AG10803 (cell line): ENCODE measurements around the gene C10orf53.

ENCODE experiments used
- DNase-seq: peaks from one replicate; pipeline ENCODE4 v3.0.0; 2010; ENCODE audit warnings: low read depth
- H3K4me3 ChIP-seq: 2 replicates; pipeline ENCODE4 v1.5.1; 2011; ENCODE audit warnings: mild to moderate bottlenecking, low read length, control low read depth
- TF ChIP-seq, protein P1 (sequence below): conservative IDR thresholded peaks from 2 replicates; pipeline ENCODE4 v1.5.1; 2011; ENCODE audit warnings: mild to moderate bottlenecking, low read length, control low read depth, inconsistent platforms

C10orf53 gene

DNA sequence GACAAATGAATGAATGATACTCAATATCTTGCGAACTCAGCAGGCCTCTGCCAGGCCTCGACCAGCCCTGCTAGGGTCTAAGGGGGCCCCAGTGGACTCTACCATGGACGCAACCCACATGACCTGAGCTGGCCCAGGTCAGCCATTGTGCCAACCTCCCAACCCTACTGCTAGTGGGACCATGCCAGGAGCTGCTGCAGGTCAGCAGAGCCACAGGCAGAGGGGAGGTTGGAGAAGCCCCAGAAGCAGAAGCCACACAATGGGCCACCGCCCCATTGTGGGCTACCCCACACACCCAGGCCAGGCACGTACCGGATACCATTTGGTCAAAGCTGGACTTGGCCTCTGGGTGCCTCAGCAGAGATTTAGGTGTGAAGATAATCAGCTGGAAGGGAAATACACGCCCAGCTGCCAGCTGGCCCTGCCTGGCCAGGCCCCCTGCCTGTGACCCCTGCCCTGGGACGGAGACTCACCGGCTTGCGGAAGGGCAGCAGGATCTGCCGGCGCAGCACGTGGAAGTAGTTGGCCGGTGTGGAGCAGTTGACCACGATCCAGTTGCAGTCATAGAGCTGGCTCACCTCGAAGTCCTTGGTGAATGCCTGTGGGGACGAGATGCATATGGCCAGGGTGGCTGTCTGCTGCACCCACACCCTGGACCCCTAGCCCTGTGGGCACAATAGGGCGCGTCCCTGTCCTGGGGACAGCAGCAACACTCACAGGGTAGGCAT, 58.2 kb downstream of the C10orf53 start:
- no peak for DNase-seq
- TF ChIP-seq, protein P1, sequence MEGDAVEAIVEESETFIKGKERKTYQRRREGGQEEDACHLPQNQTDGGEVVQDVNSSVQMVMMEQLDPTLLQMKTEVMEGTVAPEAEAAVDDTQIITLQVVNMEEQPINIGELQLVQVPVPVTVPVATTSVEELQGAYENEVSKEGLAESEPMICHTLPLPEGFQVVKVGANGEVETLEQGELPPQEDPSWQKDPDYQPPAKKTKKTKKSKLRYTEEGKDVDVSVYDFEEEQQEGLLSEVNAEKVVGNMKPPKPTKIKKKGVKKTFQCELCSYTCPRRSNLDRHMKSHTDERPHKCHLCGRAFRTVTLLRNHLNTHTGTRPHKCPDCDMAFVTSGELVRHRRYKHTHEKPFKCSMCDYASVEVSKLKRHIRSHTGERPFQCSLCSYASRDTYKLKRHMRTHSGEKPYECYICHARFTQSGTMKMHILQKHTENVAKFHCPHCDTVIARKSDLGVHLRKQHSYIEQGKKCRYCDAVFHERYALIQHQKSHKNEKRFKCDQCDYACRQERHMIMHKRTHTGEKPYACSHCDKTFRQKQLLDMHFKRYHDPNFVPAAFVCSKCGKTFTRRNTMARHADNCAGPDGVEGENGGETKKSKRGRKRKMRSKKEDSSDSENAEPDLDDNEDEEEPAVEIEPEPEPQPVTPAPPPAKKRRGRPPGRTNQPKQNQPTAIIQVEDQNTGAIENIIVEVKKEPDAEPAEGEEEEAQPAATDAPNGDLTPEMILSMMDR: no peak
- no peak overlapping the region for H3K4me3 ChIP-seq

DNA sequence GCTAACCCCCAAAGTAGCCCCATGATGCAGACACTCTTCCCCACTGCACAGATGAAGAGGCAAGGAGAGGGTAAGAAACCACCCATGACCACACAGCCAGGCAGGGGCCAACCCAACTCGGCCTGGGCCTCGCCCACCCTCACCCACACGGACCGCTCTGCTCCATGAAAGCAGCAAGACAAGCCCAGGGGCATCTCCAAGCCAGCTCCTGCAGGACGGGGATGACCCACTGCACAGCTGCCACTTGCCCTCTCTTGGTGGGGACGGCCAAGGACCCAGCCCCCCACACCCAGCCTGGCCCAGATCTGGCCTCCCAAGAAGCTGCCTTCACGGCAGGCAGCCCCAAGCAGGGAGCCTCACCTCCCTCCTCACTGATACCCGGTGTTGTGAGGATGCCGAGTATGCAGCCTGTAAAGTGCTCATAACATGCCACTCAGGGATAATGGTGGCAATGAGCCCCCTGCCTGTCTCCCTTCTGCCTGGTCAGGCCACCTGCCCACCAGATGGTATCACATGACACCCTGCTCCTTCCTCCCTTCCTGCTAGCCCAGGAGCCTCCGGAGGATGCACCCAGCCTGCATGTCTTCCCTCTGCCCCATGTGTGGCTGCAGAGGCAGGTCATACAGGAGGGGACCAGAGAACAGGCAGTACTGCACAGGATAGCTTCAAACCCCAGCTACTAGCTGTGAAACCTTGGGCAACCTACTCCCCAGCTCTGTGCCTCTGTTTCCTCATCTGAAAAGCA, 59.3 kb downstream of the C10orf53 start:
- TF ChIP-seq, protein P1: no peak
- DNase-seq: no peak
- no peak overlapping the region for H3K4me3 ChIP-seq

DNA sequence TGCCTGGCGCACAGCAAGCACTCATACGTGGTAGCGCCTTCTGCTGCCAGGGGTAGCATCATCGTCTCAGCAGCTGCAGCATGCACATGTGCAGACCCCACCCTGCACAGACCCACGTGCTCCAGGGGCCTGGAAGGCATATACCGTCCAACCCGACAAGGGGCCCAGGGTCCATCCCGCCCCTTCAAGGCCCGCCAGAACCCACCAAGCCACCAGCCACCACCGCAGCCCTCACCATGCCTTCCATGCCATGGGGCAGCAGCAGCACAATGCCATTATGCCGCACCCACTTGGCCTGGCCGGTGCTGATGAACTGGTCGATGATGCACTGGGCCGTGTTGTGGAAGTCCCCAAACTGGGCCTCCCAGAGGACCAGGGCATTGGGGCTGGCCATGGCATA, 60.0 kb downstream of the C10orf53 start:
- no peak for DNase-seq
- TF ChIP-seq, protein P1: no peak
- no peak overlapping the region for H3K4me3 ChIP-seq

DNA sequence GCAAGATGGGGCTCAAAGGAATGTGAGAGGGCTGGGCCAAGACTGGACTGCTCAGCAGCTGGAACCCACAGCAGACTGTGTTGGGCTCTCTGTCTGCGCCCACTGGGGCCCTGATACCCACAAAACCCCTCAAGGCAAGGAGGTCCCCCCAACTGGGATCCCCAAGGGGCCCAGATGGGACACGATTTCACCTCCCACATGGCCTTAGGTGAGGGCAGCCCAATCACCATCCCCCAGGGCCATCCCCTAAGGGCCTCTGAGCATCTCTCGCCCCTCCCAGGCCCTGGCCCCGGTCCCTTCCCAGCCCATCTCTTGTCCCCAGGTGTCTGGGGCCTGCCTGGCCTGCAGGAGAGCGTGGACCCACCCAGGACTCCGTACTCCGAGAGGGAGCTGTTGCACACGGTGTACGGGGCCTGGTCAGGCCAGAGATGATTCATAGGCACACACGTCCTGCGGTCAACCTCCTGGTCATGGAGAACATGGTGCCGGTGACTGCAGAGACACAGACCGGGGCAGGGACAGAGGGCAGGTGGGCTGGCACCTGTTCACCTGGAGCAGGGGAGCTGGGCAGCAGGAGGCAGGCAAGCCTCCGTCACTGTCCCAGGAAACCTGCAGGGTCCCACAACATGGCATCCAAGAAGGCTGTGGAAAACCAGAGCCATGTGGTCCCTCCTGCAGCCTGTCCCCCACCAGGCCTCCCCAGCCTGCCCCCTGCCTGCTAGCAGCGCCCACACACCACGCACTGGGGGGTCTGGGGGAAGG, 61.1 kb downstream of the C10orf53 start:
- H3K4me3 ChIP-seq: no peak overlapping the region
- TF ChIP-seq, protein P1: no peak
- no peak for DNase-seq

DNA sequence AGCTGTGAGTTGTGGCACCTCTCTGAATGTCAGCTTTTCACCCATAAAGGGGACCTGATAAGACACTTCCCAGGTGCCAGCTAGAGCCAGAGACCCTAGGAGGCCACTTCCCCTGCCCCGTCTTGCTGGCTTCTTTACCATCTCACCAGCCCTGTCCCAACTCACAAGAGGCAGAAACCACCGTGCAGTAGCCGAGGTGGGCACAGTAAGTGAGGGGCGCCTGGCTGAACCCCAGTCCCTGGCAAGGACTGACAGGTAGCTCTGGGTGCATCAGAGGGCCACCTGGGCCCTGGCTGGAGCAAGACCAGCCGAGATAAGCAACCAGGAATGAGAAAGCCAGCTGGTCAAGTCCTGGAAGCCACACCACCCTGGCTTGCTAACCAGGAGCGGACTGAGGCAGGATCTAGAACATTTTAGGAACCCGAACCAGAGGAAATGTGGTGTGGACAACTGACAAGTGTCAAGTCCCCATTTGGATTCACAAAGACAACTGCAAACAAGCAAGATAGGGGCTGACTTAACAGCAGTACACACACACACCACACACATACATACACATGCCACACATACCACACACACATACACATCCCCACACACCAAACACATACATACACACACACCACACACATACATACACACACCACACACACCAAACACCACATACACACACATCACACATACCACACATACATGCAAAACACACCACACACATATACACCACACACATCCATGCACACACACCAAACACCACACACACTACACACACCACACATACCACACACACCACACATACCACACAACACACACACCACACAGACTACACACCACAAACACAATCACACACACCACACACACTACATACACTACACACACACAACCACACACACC, 61.9 kb downstream of the C10orf53 start:
- no peak for DNase-seq
- no peak overlapping the region for H3K4me3 ChIP-seq
- TF ChIP-seq, protein P1: no peak

DNA sequence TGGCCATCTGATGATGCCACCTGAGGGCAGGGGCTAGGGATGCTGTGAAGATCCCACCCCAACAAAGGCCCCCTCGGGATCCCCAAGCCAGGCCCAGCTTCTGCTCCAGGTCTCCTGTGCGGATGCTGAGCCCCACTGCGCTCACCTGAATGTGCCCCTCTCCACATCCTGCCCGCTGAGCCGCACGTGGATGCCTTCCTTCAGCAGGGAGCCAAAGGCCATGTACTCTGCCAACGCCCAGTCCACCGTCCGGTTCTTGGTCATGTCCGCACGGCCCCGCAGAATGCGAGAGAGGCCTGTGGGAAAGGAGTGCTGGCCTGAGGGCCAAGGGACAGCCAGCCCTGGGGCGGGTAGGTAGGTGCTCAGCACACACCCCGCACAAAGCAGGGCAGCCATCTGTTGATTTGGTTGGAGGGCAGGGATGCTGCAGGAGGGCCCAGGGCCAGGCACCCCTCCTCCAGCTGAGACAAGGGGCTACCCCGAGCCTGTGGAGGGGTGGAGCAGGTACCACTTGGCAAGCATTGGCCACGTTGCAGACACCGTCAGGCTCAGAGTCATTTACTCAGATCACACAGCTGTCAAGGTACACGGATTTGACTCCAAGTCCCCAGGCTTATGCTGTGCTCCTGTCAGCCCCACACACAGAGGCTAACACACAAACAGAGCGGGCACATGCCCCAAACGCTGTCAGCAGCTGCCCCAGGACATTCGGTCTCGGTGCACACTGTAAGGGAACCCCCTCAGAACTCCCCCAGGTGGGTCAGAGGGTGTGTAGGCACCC, 63.4 kb downstream of the C10orf53 start:
- TF ChIP-seq, protein P1: no peak
- no peak for DNase-seq
- no peak overlapping the region for H3K4me3 ChIP-seq
